Bronchial epithelial cell (primary cell): ENCODE data around the gene RBP4. TPM values are rescaled to one million over a fixed set of nuclear protein-coding genes. Genes with fewer than 3 reads are reported as not detected.

Source experiments
- DNase-seq: peaks from one replicate; pipeline ENCODE4 v3.0.0-alpha.2; 2010; ENCODE audit warnings: low read depth
- FAIRE-seq: peaks from 2 replicates; lab custom pipeline; 2011; peaks lifted over from hg19 to GRCh38; lab: Jason Lieb, UNC
- H3K27me3 ChIP-seq: 2 replicates; pipeline ENCODE4 v1.5.1; 2011; ENCODE audit warnings: low read length; ENCODE audit not compliant: control insufficient read depth, insufficient read depth
- H3K36me3 ChIP-seq: 2 replicates; pipeline ENCODE4 v1.5.1; 2011; ENCODE audit warnings: low read length; ENCODE audit not compliant: control insufficient read depth, insufficient read depth
- H3K4me3 ChIP-seq: 2 replicates; pipeline ENCODE4 v1.5.1; 2011; ENCODE audit warnings: mild to moderate bottlenecking, low read depth, low read length, control low read depth
- CTCF ChIP-seq: IDR thresholded peaks from 2 replicates; pipeline ENCODE4 v1.5.1; 2011; ENCODE audit warnings: mild to moderate bottlenecking, moderate library complexity, low read length, control low read depth, inconsistent platforms; ENCODE audit not compliant: insufficient read depth, severe bottlenecking
- total RNA-seq: library from RNA; depleted of rRNA; stranded (reverse); fragments of >200 nt; gene quantifications from 2 replicates; pipeline ENCODE4 v1.2.1, GENCODE V29; 2014

RBP4 gene
- total RNA-seq, 1 donor from 2014 or later = not detected

DNA sequence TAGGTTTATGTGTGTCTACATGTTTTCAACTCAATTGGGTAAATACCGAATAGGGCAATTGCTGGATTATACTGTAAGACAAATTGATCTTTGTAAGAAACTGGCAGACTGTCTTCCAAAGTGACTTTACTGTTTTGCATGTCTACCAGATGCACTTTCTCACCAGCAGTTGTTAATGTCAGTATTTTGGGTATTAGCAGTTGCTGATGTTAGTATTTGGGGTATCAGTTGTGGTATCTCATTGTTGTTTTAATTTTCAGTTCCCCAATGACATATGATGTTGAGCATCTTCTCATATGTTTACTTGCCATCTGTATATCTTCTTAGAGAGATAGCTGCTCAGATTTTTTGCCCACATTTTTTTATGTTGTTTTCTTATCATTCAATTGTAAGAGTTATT lies 21.9 kb upstream of the RBP4 start:
- TF ChIP-seq CTCF = no peak
- Histone ChIP-seq H3K4me3 (no peak overlapping the region), H3K27me3 (peaks cover 2% of the 10 kb centered on the region), H3K36me3 (no peaks in the 10 kb centered on the region)
- DNase-seq (no peak), FAIRE-seq (no peak)

GRCh38 chr10:93620925-93621324 lies 19.9 kb upstream of the RBP4 start:
- Histone ChIP-seq H3K4me3 (no peak overlapping the region), H3K27me3 (peaks cover 2% of the 10 kb centered on the region), H3K36me3 (no peaks in the 10 kb centered on the region)
- FAIRE-seq (no peak), DNase-seq (no peak)
- no peak for TF ChIP-seq CTCF

DNA sequence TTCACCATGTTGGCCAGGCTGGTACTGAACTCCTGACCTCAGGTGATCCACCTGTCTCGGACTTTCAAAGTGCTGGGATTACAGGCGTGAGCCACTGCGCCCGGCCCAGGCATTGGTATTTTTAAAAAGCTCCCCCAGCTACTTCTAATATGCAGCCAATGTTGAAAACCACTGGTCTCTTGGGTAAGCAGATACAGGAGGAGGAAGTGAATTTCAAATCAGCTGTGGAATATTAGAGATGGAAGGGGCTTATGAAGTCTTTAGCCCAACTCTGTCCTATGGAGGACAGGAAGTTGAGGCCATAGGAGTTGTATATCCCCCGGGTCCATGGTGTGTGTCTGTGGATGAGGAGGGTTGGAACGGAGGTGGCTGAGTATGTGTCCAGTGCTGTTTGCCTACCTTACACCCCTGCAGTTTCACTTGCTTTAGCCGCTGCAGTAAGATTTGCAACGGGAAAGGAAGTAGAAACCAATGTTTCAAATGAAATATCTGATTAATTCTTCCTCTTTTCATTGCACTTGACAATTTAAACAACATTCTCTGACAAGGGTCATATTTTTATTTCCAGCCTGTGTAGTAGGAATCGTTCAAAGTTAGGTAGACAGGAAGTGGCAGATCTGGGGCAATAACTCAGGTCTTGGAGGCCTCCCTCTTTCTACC lies 14.7 kb upstream of the RBP4 start:
- DNase-seq (no peak), FAIRE-seq (no peak)
- no peak for TF ChIP-seq CTCF

GRCh38 chr10:93614101-93614825 lies 13.2 kb upstream of the RBP4 start:
- Histone ChIP-seq H3K36me3 (no peaks in the 10 kb centered on the region), H3K27me3 (peaks cover 6% of the 10 kb centered on the region), H3K4me3 (no peak overlapping the region)
- no peak for FAIRE-seq
- no peak for DNase-seq
- no peak for TF ChIP-seq CTCF

More for the DNA sequence above, 14.7 kb upstream of the RBP4 start:
- Histone ChIP-seq H3K4me3 (no peak overlapping the region), H3K36me3 (no peaks in the 10 kb centered on the region), H3K27me3 (peaks cover 6% of the 10 kb centered on the region)

DNA sequence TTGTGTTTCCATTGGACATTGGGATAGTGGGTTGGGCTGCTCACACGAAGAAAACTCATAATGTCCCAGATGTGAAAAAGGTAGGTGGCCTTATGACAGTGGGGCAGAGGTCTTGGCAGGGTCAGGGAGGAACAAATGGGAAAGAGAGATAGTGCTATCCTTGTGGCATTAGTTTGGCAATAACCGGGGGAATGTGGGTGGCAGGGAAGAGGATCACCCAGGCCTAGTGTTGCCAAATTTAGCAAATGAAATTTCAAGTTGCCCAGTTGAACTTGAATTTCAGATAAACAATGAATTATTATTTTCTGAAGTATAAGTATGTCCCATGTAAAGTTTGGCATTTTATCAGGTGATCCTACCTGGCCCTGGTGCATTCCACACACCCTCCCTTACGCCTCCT lies 12.1 kb upstream of the RBP4 start:
- no peak for DNase-seq
- H3K27me3 ChIP-seq = peaks cover 4% of the 10 kb centered on the region
- H3K36me3 ChIP-seq = no peaks in the 10 kb centered on the region
- no peak for TF ChIP-seq CTCF
- no peak overlapping the region for H3K4me3 ChIP-seq
- FAIRE-seq = no peak
